Activated naive CD8-positive, alpha-beta T cell treated with anti-CD3 and anti-CD28 coated beads for 36 hours (primary cell): ENCODE measurements around the gene TUT1. TPM values are rescaled to one million over a fixed set of nuclear protein-coding genes. Genes with fewer than 3 reads are reported as not detected.
"Not testable (repeated sequence)": the region's sequence is repeated elsewhere in the genome, so short reads cannot be mapped to it uniquely, and the experiment has no call there.

Experiments used
- DNase-seq: peaks from one replicate; pipeline ENCODE4 v3.0.0; 2021
- H3K27ac Mint-ChIP-seq: one replicate; pipeline ENCODE4 v1.8.0; 2022; ENCODE audit warnings: mild to moderate bottlenecking, moderate library complexity, mixed read lengths
- H3K27me3 Mint-ChIP-seq: one replicate; pipeline ENCODE4 v1.8.0; 2022; ENCODE audit warnings: mild to moderate bottlenecking, mixed read lengths
- H3K36me3 Mint-ChIP-seq: one replicate; pipeline ENCODE4 v1.8.0; 2021; ENCODE audit warnings: mild to moderate bottlenecking, mixed read lengths
- H3K4me1 Mint-ChIP-seq: one replicate; pipeline ENCODE4 v1.8.0; 2021; ENCODE audit warnings: mixed read lengths
- H3K4me3 Mint-ChIP-seq: one replicate; pipeline ENCODE4 v1.8.0; 2022; ENCODE audit warnings: mild to moderate bottlenecking, moderate library complexity, mixed read lengths
- H3K9me3 Mint-ChIP-seq: one replicate; pipeline ENCODE4 v1.8.0; 2022; ENCODE audit warnings: mixed read lengths
- total RNA-seq, 2 experiments: library from RNA; stranded (reverse); gene quantifications; one replicate each; pipeline ENCODE4 v1.2.3, GENCODE V29; 2021

The TUT1 gene
- total RNA-seq, 2 experiments from 2014 or later, result 29.1 to 32.2 TPM

DNA sequence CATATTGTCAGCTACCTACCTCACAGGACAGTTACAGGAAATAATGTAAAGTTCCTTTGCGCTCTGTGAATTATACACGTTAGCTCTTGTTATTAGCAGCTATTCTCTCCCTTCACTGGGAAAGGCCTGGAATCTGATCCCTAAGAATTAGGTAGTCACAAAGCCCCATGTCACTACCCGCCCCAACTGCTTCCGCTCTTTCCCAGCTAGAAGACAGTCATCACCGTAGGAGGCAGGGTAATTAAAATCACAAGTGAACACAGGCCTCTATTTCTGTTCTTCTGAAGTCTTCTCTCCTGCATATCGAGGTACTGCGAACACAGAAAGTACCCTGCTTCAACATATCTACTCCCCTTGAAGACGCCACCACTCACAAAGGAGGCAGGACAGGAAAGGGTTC is 32.1 kb downstream of the TUT1 start:
- Mint-ChIP-seq H3K4me3 (no peak overlapping the region), H3K4me1 (peaks cover 68% of the 10 kb centered on the region), H3K27me3 (no peaks in the 10 kb centered on the region), H3K36me3 (peaks cover 51% of the 10 kb centered on the region), H3K27ac (peak overlapping the region; percentile 89), H3K9me3 (peaks cover 2% of the 10 kb centered on the region)
- no peak for DNase-seq

- Mint-ChIP-seq H3K9me3 (peaks cover 2% of the 10 kb centered on the region), H3K4me3 (no peak overlapping the region), H3K27me3 (no peaks in the 10 kb centered on the region)
Measured at GRCh38 chr11:62558669-62559068, 32.7 kb downstream of the TUT1 start.

GRCh38 chr11:62556875-62557631 is 34.3 kb downstream of the TUT1 start:
- Mint-ChIP-seq H3K36me3 (peaks cover 60% of the 10 kb centered on the region), H3K9me3 (peaks cover 2% of the 10 kb centered on the region), H3K27ac (peak overlapping the region; percentile 95), H3K27me3 (no peaks in the 10 kb centered on the region), H3K4me3 (peak overlapping the region; percentile 59), H3K4me1 (peaks cover 87% of the 10 kb centered on the region)
- DNase-seq, result peak; percentile 77

More at GRCh38 chr11:62558669-62559068, 32.7 kb downstream of the TUT1 start:
- Mint-ChIP-seq H3K36me3 (peaks cover 56% of the 10 kb centered on the region), H3K4me1 (peaks cover 73% of the 10 kb centered on the region), H3K27ac (no peak overlapping the region)
- no peak for DNase-seq

DNA sequence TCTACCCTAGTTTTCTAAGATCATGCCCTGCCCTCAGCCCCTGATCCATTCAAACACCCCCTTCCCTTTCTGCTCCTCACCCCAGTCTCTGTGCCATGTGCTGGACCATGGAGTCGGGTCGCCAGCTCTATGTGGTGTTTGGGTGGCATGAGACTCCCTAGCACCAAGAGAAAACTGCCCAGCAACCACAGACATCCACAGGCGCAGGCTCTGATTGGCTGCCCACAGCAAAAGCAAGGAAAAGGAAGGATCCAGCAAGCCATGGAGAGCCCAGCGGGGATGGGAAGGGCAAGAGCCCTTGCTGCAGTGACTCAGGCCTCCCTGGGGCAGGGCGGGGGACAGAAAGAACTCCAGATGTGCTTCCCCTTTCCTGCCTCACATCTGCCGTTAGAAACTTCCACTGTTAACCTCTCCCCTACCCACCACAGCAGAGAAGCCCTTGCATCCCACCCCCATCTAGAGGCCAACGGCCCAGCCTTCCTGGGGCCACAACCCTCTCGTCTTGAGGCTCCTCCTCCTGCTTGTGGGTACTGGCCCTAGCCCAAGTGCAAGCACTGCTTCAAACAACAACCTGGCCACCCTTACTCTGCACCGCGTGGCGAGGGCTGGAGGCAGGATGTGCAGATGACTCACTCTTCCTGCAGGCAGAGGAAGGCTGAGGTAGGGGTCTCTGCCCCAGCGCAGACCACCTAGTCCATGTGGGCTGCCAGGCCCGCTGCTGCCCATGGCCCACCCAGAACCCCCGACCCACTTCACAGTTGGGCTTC is 35.0 kb downstream of the TUT1 start:
- H3K4me3 Mint-ChIP-seq, result peak overlapping the region; percentile 59
- peak overlapping the region; percentile 95 for H3K27ac Mint-ChIP-seq
- peaks cover 2% of the 10 kb centered on the region for H3K9me3 Mint-ChIP-seq
- peaks cover 89% of the 10 kb centered on the region for H3K4me1 Mint-ChIP-seq
- peaks cover 3% of the 10 kb centered on the region for H3K27me3 Mint-ChIP-seq
- DNase-seq, result peak; percentile 90
- peaks cover 57% of the 10 kb centered on the region for H3K36me3 Mint-ChIP-seq

DNA sequence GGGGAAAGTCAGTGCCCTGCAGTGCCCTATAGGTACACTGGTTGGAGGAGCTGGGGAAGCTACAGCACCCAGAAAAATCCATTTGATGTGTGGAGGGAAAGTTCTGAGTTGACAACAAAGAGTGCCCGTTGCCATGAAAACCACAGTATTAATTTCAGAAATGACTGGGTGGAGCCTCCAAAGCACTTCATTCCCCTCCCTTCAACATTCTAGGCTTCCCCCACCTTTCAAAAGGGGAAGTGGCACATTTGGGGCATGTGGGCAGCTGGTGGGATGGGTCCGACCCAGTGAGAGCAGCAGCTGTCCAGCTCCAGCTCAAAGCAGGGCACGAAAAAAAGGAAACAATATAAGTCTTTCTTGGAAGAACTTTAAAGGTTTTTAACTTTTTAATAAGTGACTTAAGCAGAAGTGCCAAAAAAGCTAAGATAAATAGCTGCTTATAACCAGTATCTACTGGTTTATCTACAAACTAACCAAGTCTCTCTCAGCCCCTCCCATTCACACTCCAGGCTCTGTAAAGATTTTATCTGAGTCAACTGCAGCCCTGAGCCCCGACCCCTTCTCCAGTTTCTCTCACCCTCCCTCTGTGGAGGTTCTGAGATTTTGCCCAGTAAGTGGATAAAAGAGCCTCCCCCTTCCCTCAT is 35.7 kb downstream of the TUT1 start:
- Mint-ChIP-seq H3K4me1 (peaks cover 90% of the 10 kb centered on the region), H3K27me3 (peaks cover 3% of the 10 kb centered on the region), H3K4me3 (peak overlapping the region; percentile 59), H3K36me3 (peaks cover 57% of the 10 kb centered on the region), H3K27ac (peak overlapping the region; percentile 95), H3K9me3 (peaks cover 2% of the 10 kb centered on the region)
- DNase-seq, result peak; percentile 74

- no peak for DNase-seq
- peaks cover 87% of the 10 kb centered on the region for H3K4me1 Mint-ChIP-seq
- H3K36me3 Mint-ChIP-seq, result peaks cover 47% of the 10 kb centered on the region
- no peak overlapping the region for H3K4me3 Mint-ChIP-seq
- peaks cover 2% of the 10 kb centered on the region for H3K9me3 Mint-ChIP-seq
- H3K27me3 Mint-ChIP-seq, result peaks cover 3% of the 10 kb centered on the region
- peak overlapping the region; percentile 95 for H3K27ac Mint-ChIP-seq
Measured at GRCh38 chr11:62554387-62555167, 36.7 kb downstream of the TUT1 start.

DNA sequence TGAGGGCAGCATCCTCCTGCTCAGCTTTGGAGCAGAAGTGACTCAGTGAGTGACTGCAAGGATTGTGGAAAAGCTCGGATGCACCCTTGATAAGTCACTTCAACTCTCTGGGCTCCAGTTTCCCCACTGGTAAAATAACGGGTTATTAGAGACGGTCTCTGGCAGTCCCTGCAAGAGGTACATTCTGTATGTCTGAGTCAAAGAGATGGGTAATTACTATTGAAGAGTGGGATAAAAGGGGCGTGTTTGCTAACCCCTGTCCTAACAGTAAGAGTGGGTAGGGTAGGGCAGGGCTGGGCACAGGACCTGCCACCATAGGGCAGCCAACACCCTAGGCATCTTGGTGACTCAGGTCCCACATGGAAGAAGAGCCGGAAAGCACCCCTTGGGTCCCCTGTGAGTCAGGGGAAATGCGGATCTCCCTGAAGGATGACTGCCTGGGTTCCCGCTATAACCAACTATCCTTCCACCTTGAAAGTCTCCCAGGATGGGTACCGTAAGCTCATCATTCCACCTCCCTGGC is 37.4 kb downstream of the TUT1 start:
- peak overlapping the region; percentile 95 for H3K27ac Mint-ChIP-seq

DNA sequence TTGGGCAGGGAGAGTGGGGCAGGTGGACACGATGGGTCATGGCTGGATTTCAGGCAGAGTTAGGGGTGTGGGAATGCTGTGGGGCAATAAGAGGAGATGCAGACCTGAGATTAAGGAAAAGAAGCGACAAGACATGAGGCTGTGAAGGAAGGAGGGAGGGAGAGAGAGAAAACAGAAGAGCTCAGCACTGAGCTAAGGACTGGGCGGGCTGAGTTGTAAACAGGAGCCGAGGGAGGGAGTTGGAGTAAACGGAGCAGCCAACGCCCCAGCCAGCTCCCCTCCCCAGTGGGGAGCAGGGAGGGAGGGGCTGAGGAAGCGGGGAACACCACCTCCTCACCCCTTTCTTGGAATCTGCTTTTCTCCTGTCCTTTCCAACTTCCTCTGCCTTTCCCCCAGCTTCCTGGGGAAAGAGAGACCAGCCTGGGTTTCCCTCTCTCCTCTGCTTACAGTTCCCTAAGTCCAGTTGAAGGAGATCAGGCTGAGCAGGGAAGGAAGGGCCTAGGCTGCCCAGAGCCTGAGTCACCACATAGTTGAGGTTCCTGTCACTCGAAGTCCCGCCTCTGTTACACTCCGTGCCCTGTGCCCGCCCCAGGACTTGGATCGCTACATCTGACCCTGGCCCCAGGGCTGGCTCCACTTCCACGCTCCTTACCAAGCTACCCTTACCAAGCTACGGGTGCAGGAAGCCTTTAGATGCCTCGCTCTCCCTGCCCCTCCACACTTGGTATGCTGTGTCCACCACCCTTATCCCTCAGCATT is 38.1 kb downstream of the TUT1 start:
- H3K27ac Mint-ChIP-seq, result peak overlapping the region; percentile 89
- DNase-seq, result peak; percentile 45
- H3K9me3 Mint-ChIP-seq, result peaks cover 2% of the 10 kb centered on the region
- H3K36me3 Mint-ChIP-seq, result peaks cover 39% of the 10 kb centered on the region
- peak overlapping the region; percentile 44 for H3K4me3 Mint-ChIP-seq
- H3K4me1 Mint-ChIP-seq, result peaks cover 81% of the 10 kb centered on the region
- H3K27me3 Mint-ChIP-seq, result peaks cover 3% of the 10 kb centered on the region

More for the DNA sequence above, 37.4 kb downstream of the TUT1 start:
- H3K4me3 Mint-ChIP-seq, result peak overlapping the region; percentile 15
- H3K4me1 Mint-ChIP-seq, result peaks cover 82% of the 10 kb centered on the region
- DNase-seq, result no peak
- H3K9me3 Mint-ChIP-seq, result peaks cover 2% of the 10 kb centered on the region
- peaks cover 41% of the 10 kb centered on the region for H3K36me3 Mint-ChIP-seq
- peaks cover 3% of the 10 kb centered on the region for H3K27me3 Mint-ChIP-seq

DNA sequence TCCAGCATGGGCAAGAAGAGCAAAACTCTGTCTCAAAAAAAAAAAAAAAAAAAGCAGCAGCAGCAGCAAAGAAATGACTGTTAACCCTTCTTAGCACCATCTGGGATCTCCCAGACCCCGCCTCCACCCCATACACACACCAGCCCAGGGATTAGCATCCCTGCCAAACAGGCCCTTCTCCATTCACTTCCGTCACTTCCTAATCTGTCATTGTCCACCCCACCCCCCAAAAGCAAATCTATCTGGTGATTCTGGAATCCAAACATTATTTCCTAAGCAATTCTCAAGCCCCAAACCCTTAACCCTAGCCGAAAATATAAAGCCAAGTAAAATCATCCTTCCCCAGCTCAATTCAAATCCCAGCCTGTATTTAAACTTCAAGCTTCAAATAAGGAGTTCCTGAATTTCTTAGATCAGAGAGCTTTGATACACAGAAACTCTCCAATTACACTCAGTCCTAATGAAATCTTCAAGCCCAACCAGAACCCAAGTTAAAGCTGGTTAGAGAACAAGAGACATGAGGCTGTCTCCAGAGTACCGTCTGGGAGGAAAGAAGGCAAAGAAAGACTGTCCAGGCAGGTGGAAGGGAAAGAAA is 38.7 kb downstream of the TUT1 start:
- H3K4me1 Mint-ChIP-seq, result peaks cover 81% of the 10 kb centered on the region
- peaks cover 2% of the 10 kb centered on the region for H3K9me3 Mint-ChIP-seq
- no peak for DNase-seq
- H3K36me3 Mint-ChIP-seq, result peaks cover 34% of the 10 kb centered on the region
- H3K27me3 Mint-ChIP-seq, result peaks cover 5% of the 10 kb centered on the region
- H3K4me3 Mint-ChIP-seq, result peak overlapping the region; percentile 44
- H3K27ac Mint-ChIP-seq, result peak overlapping the region; percentile 89

- not testable (repeated sequence) for H3K9me3 Mint-ChIP-seq, H3K4me3 Mint-ChIP-seq, H3K27me3 Mint-ChIP-seq, H3K27ac Mint-ChIP-seq, DNase-seq
- Mint-ChIP-seq H3K4me1 (peaks cover 66% of the 10 kb centered on the region), H3K36me3 (peaks cover 23% of the 10 kb centered on the region)
Measured at GRCh38 chr11:62550478-62550877, 40.8 kb downstream of the TUT1 start.

DNA sequence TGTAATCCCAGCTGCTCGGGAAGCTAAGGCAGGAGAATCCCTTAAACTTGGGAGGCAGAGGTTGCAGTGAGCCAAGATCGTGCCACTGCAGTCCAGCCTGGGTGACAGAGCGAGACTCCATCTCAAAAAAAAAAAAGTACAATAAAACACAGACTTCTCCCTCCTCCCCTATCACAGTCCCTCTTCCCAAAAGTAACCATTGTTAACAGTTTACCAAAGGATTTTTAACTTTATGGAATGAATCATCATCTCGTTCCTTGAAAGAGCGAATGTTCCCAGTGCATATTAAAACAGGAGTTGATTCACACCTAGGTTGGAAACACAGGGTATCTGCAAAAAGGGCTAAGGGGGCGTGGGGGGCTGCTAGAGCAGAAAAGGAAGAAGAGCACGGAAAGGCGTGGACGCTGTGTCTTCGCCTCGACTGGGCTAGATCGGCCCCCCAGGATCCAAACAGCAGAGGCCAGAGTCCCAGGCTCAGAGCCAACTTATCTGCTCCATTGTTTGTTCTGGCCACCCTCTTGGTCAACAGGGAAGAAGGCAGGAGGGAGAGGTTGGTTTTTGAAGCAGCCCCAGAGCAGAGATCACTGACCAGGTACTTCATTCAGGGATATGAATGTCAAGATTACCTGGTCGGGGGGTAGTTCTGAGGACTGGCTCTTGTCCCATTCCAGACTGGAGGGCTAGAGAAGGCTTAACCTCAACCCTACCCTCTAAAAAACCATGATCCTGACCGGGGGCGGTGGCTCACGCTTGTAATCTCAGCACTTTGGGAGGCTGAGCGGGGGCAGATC is 42.6 kb downstream of the TUT1 start:
- Mint-ChIP-seq H3K4me1 (peaks cover 61% of the 10 kb centered on the region), H3K9me3 (no peaks in the 10 kb centered on the region), H3K36me3 (peaks cover 8% of the 10 kb centered on the region), H3K27ac (no peak overlapping the region), H3K4me3 (no peak overlapping the region), H3K27me3 (peaks cover 8% of the 10 kb centered on the region)
- DNase-seq, result no peak

- peaks cover 7% of the 10 kb centered on the region for H3K36me3 Mint-ChIP-seq
- H3K9me3 Mint-ChIP-seq, result no peaks in the 10 kb centered on the region
- peak overlapping the region; percentile 48 for H3K4me3 Mint-ChIP-seq
- H3K27me3 Mint-ChIP-seq, result peaks cover 8% of the 10 kb centered on the region
- DNase-seq, result no peak
- H3K27ac Mint-ChIP-seq, result no peak overlapping the region
- peaks cover 61% of the 10 kb centered on the region for H3K4me1 Mint-ChIP-seq
Measured at GRCh38 chr11:62547691-62548281, 43.5 kb downstream of the TUT1 start.
